Naive thymus-derived CD4-positive, alpha-beta T cell (primary cell): Measurements from ENCODE around the gene CDK8. TPM values are rescaled to one million over a fixed set of nuclear protein-coding genes. Genes with fewer than 3 reads are reported as not detected.
A peak's percentile ranks its signal among the peaks of the same experiment; 100 is the strongest.

Experiments used
- ATAC-seq: fragments of 150-1000 bp; cut with Tn5 transposase; 2 replicates; pipeline ENCODE4 v1.10.0; 2021; ENCODE audit warnings: mild to moderate bottlenecking, moderate library complexity
- CTCF ChIA-PET: fragments of 350-600 bp; sonication (Branson Sonifier 250); formaldehyde crosslinking; loops from one replicate; lab custom pipeline; 2021; ENCODE audit warnings: antibody characterized with exemption; lab: Charles Lee
- POLR2A ChIA-PET: fragments of 350-600 bp; sonication (Branson Sonifier 250); formaldehyde crosslinking; loops from one replicate; lab custom pipeline; 2021; ENCODE audit warnings: antibody characterized with exemption, inconsistent platforms; lab: Charles Lee
- DNase-seq, 9 donors: peaks; one replicate each; pipeline versions ENCODE4 v3.0.0 to v3.0.0-alpha.2; 2020 to 2022; ENCODE audit warnings: mixed read lengths in 1 of 9
- H3K27ac ChIP-seq: one replicate; pipeline ENCODE4 v1.7.0; 2013; ENCODE audit warnings: mild to moderate bottlenecking, low read depth, low read length, moderate library complexity
- H3K27me3 ChIP-seq, 2 donors: one replicate each; pipeline ENCODE4 v1.7.0; 2013; ENCODE audit warnings: low read length in 2 of 2, mild to moderate bottlenecking in 2 of 2, moderate library complexity in 2 of 2; ENCODE audit not compliant: control insufficient read depth in 2 of 2, insufficient read depth in 2 of 2
- H3K36me3 ChIP-seq, 3 experiments: 1 replicate in 2 of 3; 2 replicates in 1 of 3; pipeline ENCODE4 v1.7.0; 2013; ENCODE audit warnings: low read length in 3 of 3, mild to moderate bottlenecking in 3 of 3, moderate library complexity in 1 of 3; ENCODE audit not compliant: insufficient read depth in 3 of 3, control insufficient read depth in 2 of 3
- H3K4me1 ChIP-seq, 2 donors: one replicate each; pipeline ENCODE4 v1.7.0; 2013; ENCODE audit warnings: low read length in 2 of 2, mild to moderate bottlenecking in 2 of 2, moderate library complexity in 1 of 2; ENCODE audit not compliant: control insufficient read depth in 2 of 2, insufficient read depth in 2 of 2
- H3K4me3 ChIP-seq: 2 replicates; pipeline ENCODE4 v1.7.0; 2013; ENCODE audit warnings: mild to moderate bottlenecking, low read length
- H3K9me3 ChIP-seq, 3 experiments: 1 replicate in 2 of 3; 2 replicates in 1 of 3; pipeline ENCODE4 v1.7.0; 2013; ENCODE audit warnings: low read length in 3 of 3; ENCODE audit not compliant: control insufficient read depth in 2 of 3
- H3K27ac Mint-ChIP-seq, 9 donors: one replicate each; pipeline ENCODE4 v1.8.0; 2020 to 2022; ENCODE audit warnings: mixed read lengths in 9 of 9, mild to moderate bottlenecking in 8 of 9, moderate library complexity in 5 of 9, inconsistent platforms in 2 of 9
- H3K27me3 Mint-ChIP-seq, 5 donors: one replicate each; pipeline ENCODE4 v1.8.0; 2021 to 2022; ENCODE audit warnings: mixed read lengths in 5 of 5, mild to moderate bottlenecking in 1 of 5
- H3K36me3 Mint-ChIP-seq, 5 donors: one replicate each; pipeline ENCODE4 v1.8.0; 2020 to 2022; ENCODE audit warnings: mixed read lengths in 5 of 5, mild to moderate bottlenecking in 3 of 5, inconsistent platforms in 1 of 5
- H3K4me1 Mint-ChIP-seq, 7 donors: one replicate each; pipeline ENCODE4 v1.8.0; 2020 to 2022; ENCODE audit warnings: mixed read lengths in 7 of 7, mild to moderate bottlenecking in 3 of 7, inconsistent platforms in 1 of 7
- H3K4me3 Mint-ChIP-seq, 10 donors: one replicate each; pipeline ENCODE4 v1.8.0; 2020 to 2022; ENCODE audit warnings: mild to moderate bottlenecking in 10 of 10, mixed read lengths in 10 of 10, moderate library complexity in 6 of 10, inconsistent platforms in 2 of 10
- H3K9me3 Mint-ChIP-seq, 11 donors: one replicate each; pipeline ENCODE4 v1.8.0; 2020 to 2022; ENCODE audit warnings: mixed read lengths in 11 of 11, mild to moderate bottlenecking in 4 of 11, inconsistent platforms in 1 of 11, moderate library complexity in 1 of 11
- intact Hi-C, 2 donors: fragments of 100-400 bp; cut with micrococcal nuclease; formaldehyde crosslinking; loops; one replicate each; pipeline ENCODE4 v1.15.1; 2023
- polyA plus RNA-seq, 2 donors: library from polyadenylated mRNA; unstranded; fragments of 300-500 nt; fragmentation: Illumina TruSeq; gene quantifications; one replicate each; pipeline ENCODE4 v1.2.3, GENCODE V29; 2021
- total RNA-seq, 6 experiments: library from RNA in 5 of 6; stranded (reverse) in 5 of 6; gene quantifications; 1 replicate in 5 of 6; 2 replicates in 1 of 6; pipeline ENCODE4 v1.2.3 and lab custom pipeline; 2021 to 2026

The CDK8 gene
- total and polyA plus RNA-seq, 7 experiments from 2014 or later = 5.5 to 14.0 (median 10.8) TPM

GRCh38 chr13:26220575-26220974 is 33.4 kb upstream of the CDK8 start:
- ChIA-PET POLR2A (interaction anchor here (0.5 to 4.1 kb wide), 6 partner anchors 10 to 1096 kb away, joined by 3 to 41 read pairs (median 3); partner anchors contain the start of gene CDK8), CTCF (no interaction called here)
- Histone ChIP-seq H3K27me3 (no peaks in the 10 kb centered on the region), H3K4me1 (peaks cover 16 to 17% of the 10 kb centered on the region in 2 donors), H3K4me3 (peak overlapping the region; percentile 96), H3K36me3 (peaks cover 14 to 34% (median 21%) of the 10 kb centered on the region in 3 experiments), H3K27ac (no peak overlapping the region), H3K9me3 (no peaks in the 10 kb centered on the region)
- Mint-ChIP-seq H3K27me3 (peaks cover 0 to 3% (median 0%) of the 10 kb centered on the region in 5 donors), H3K36me3 (peaks cover 9 to 28% (median 23%) of the 10 kb centered on the region in 5 donors), H3K4me1 (peaks cover 25 to 55% (median 49%) of the 10 kb centered on the region in 7 donors), H3K4me3 (peak overlapping the region; percentile 49 to 100 (median 98)), H3K27ac (no peak overlapping the region), H3K9me3 (peaks cover 0 to 8% (median 0%) of the 10 kb centered on the region in 11 donors)
- intact Hi-C loops = loop anchor here (2.0 to 10.0 kb wide), 6 partner anchors 346 to 1918 kb away; partner anchors contain the start of genes GTF3A (in 1 of the 2), LNX2 (in 1 of the 2), MTIF3 (in 1 of the 2) and NUP58 (in 1 of the 2)
- DNase-seq (no peak), ATAC-seq (no peak)

GRCh38 chr13:26221399-26221720 is 32.6 kb upstream of the CDK8 start:
- H3K36me3 ChIP-seq = peaks cover 14 to 29% (median 21%) of the 10 kb centered on the region in 3 experiments
- no peaks in the 10 kb centered on the region for H3K27me3 ChIP-seq
- Mint-ChIP-seq H3K4me3 (peak overlapping the region; percentile 95 to 100 (median 100)), H3K4me1 (peaks cover 25 to 55% (median 49%) of the 10 kb centered on the region in 7 donors), H3K27ac (peak overlapping the region; percentile 93 to 100 (median 100)), H3K27me3 (peaks cover 0 to 3% (median 0%) of the 10 kb centered on the region in 5 donors), H3K9me3 (peaks cover 0 to 8% (median 0%) of the 10 kb centered on the region in 11 donors), H3K36me3 (peaks cover 10 to 28% (median 23%) of the 10 kb centered on the region in 5 donors)
- peak overlapping the region; percentile 96 for H3K4me3 ChIP-seq
- no peaks in the 10 kb centered on the region for H3K9me3 ChIP-seq
- H3K27ac ChIP-seq = peak overlapping the region; percentile 97
- ChIA-PET POLR2A (interaction anchor here (0.6 to 4.1 kb wide), 5 partner anchors 10 to 1957 kb away, joined by 3 to 41 read pairs (median 3); partner anchors contain the start of gene CDK8), CTCF (interaction anchor here (1.6 kb wide), 1 partner anchor 35 kb away, joined by 15 read pairs; no protein-coding TSS in a partner anchor)
- H3K4me1 ChIP-seq = peaks cover 16 to 17% of the 10 kb centered on the region in 2 donors
- intact Hi-C loops = loop anchor here (1.0 to 10.0 kb wide), 12 partner anchors 9 to 1917 kb away; partner anchors contain the start of genes CDK8 (in 2 of the 2), MTIF3 (in 2 of the 2), GTF3A (in 1 of the 2) and LNX2 (in 1 of the 2)
- no peak for DNase-seq
- peak; percentile 10 for ATAC-seq

- ChIA-PET CTCF (interaction anchor here (0.8 to 1.6 kb wide), 3 partner anchors 28 to 50 kb away, joined by 3 to 15 read pairs (median 3); no protein-coding TSS in a partner anchor), POLR2A (interaction anchor here (0.6 to 4.1 kb wide), 8 partner anchors 8 to 1957 kb away, joined by 3 to 41 read pairs (median 3); partner anchors contain the start of gene CDK8)
- Mint-ChIP-seq H3K9me3 (peaks cover 0 to 8% (median 0%) of the 10 kb centered on the region in 11 donors), H3K27me3 (peaks cover 0 to 3% (median 0%) of the 10 kb centered on the region in 5 donors), H3K4me1 (peaks cover 25 to 54% (median 49%) of the 10 kb centered on the region in 7 donors), H3K36me3 (peaks cover 10 to 26% (median 22%) of the 10 kb centered on the region in 5 donors), H3K4me3 (peak within 1 kb of the TSS; percentile 95 to 100 (median 100)), H3K27ac (peak within 1 kb of the TSS; percentile 93 to 100 (median 100))
- Histone ChIP-seq H3K36me3 (peaks cover 14 to 25% (median 21%) of the 10 kb centered on the region in 3 experiments), H3K4me1 (peaks cover 16 to 17% of the 10 kb centered on the region in 2 donors), H3K4me3 (peak within 1 kb of the TSS; percentile 96), H3K27me3 (no peaks in the 10 kb centered on the region), H3K9me3 (no peaks in the 10 kb centered on the region), H3K27ac (peak within 1 kb of the TSS; percentile 97)
- ATAC-seq (peak; percentile 95), DNase-seq (peak; percentile 83 to 92 (median 89))
- intact Hi-C loops = loop anchor here (1.0 to 10.0 kb wide), 14 partner anchors 10 to 1917 kb away; partner anchors contain the start of genes CDK8 (in 2 of the 2), MTIF3 (in 2 of the 2), GTF3A (in 1 of the 2) and LNX2 (in 1 of the 2)
These were observed 32.0 kb upstream of the CDK8 start, which contains the start of gene RNF6 for GRCh38 chr13:26221721-26222519. TSS of gene RNF6 (minus strand) at chr13:26222314. CDS start at chr13:26219649, 2,665 bp downstream.

- H3K36me3 ChIP-seq = peaks cover 7 to 18% (median 16%) of the 10 kb centered on the region in 3 experiments
- peak overlapping the region; percentile 96 for H3K4me3 ChIP-seq
- peak; percentile 60 for ATAC-seq
- Mint-ChIP-seq H3K27ac (peak overlapping the region; percentile 93 to 100 (median 100)), H3K4me1 (peaks cover 25 to 49% (median 44%) of the 10 kb centered on the region in 7 donors), H3K9me3 (peaks cover 0 to 8% (median 0%) of the 10 kb centered on the region in 11 donors), H3K36me3 (peaks cover 10 to 22% (median 18%) of the 10 kb centered on the region in 5 donors), H3K27me3 (peaks cover 0 to 3% (median 0%) of the 10 kb centered on the region in 5 donors), H3K4me3 (peak overlapping the region; percentile 95 to 100 (median 100))
- H3K9me3 ChIP-seq = no peaks in the 10 kb centered on the region
- ChIA-PET CTCF (interaction anchor here (0.8 to 1.6 kb wide), 3 partner anchors 28 to 49 kb away, joined by 3 to 15 read pairs (median 3); no protein-coding TSS in a partner anchor), POLR2A (interaction anchor here (0.6 to 4.1 kb wide), 7 partner anchors 9 to 1188 kb away, joined by 3 to 41 read pairs (median 3); partner anchors contain the start of gene CDK8)
- intact Hi-C loops = loop anchor here (1.0 to 10.0 kb wide), 7 partner anchors 274 to 1400 kb away; partner anchors contain the start of genes GTF3A (in 1 of the 2), LNX2 (in 1 of the 2), MTIF3 (in 1 of the 2) and MTMR6 (in 1 of the 2)
- H3K4me1 ChIP-seq = peaks cover 16 to 17% of the 10 kb centered on the region in 2 donors
- H3K27me3 ChIP-seq = no peaks in the 10 kb centered on the region
- no peak for DNase-seq
- H3K27ac ChIP-seq = peak overlapping the region; percentile 97
These were observed 31.3 kb upstream of the CDK8 start for GRCh38 chr13:26222520-26223046.

GRCh38 chr13:26225896-26226617 is 27.9 kb upstream of the CDK8 start:
- Histone ChIP-seq H3K9me3 (no peaks in the 10 kb centered on the region), H3K4me1 (no peaks in the 10 kb centered on the region), H3K4me3 (no peak overlapping the region), H3K36me3 (peaks cover 0 to 9% (median 0%) of the 10 kb centered on the region in 3 experiments), H3K27ac (no peak overlapping the region), H3K27me3 (no peaks in the 10 kb centered on the region)
- H3K4me1 Mint-ChIP-seq = peaks cover 15 to 22% (median 21%) of the 10 kb centered on the region in 7 donors
- intact Hi-C loops = loop anchor here (10.0 kb wide), 3 partner anchors 351 to 1229 kb away; partner anchors contain the start of genes GTF3A (in 1 of the 2) and MTIF3 (in 1 of the 2)
- DNase-seq (no peak), ATAC-seq (no peak)
- H3K27me3 Mint-ChIP-seq = peaks cover 0 to 4% (median 2%) of the 10 kb centered on the region in 5 donors
- peaks cover 0 to 8% (median 0%) of the 10 kb centered on the region in 11 donors for H3K9me3 Mint-ChIP-seq
- CTCF ChIA-PET = no interaction called here
- peaks cover 0 to 10% (median 6%) of the 10 kb centered on the region in 5 donors for H3K36me3 Mint-ChIP-seq
- POLR2A ChIA-PET = interaction anchor here (0.5 to 1.1 kb wide), 2 partner anchors 11 to 177 kb away, joined by 3 read pairs; no protein-coding TSS in a partner anchor
- no peak overlapping the region for H3K27ac Mint-ChIP-seq
- peak overlapping the region in 1 of 10 donors; percentile 2 for H3K4me3 Mint-ChIP-seq
